OCI-M2 (cell line): ENCODE results near the gene RFT1.

Experiments
- DNase-seq: peaks from one replicate; lab custom pipeline; 2025; ENCODE audit not compliant: unreplicated experiment; lab: John Stamatoyannopoulos, UW

The RFT1 gene

GRCh38 chr3:53130179-53131061, at the start of gene RFT1:
Gene RFT1 (minus strand): TSS chr3:53130435. CDS start chr3:53130400, 35 bp downstream.
- peak; percentile 67 for DNase-seq

GRCh38 chr3:53179580-53179979, 49.3 kb upstream of the RFT1 start:
- DNase-seq = no peak

- DNase-seq = no peak
Observed at GRCh38 chr3:53178246-53178645, 48.0 kb upstream of the RFT1 start.

GRCh38 chr3:53175613-53176540, 45.6 kb upstream of the RFT1 start:
- DNase-seq = no peak

- DNase-seq = no peak
Observed at GRCh38 chr3:53174346-53175250, 44.4 kb upstream of the RFT1 start.

GRCh38 chr3:53173107-53173506, 42.9 kb upstream of the RFT1 start:
- no peak for DNase-seq

- DNase-seq = no peak
Observed at GRCh38 chr3:53171827-53172505, 41.7 kb upstream of the RFT1 start.

- no peak for DNase-seq
Observed at GRCh38 chr3:53171064-53171418, 40.8 kb upstream of the RFT1 start.

GRCh38 chr3:53170325-53171063, 40.3 kb upstream of the RFT1 start:
- no peak for DNase-seq

GRCh38 chr3:53169832-53170324, 39.6 kb upstream of the RFT1 start:
- no peak for DNase-seq

GRCh38 chr3:53169045-53169831, 39.0 kb upstream of the RFT1 start:
- no peak for DNase-seq

- DNase-seq = no peak
Observed at GRCh38 chr3:53168175-53168923, 38.1 kb upstream of the RFT1 start.

GRCh38 chr3:53167418-53168174, 37.4 kb upstream of the RFT1 start:
- no peak for DNase-seq

- no peak for DNase-seq
Observed at GRCh38 chr3:53166781-53167291, 36.6 kb upstream of the RFT1 start.

GRCh38 chr3:53166206-53166605, 36.0 kb upstream of the RFT1 start:
- no peak for DNase-seq

GRCh38 chr3:53164911-53165310, 34.7 kb upstream of the RFT1 start:
- no peak for DNase-seq
